Measurements from ENCODE around the gene LGR5.

LGR5 gene

DNA sequence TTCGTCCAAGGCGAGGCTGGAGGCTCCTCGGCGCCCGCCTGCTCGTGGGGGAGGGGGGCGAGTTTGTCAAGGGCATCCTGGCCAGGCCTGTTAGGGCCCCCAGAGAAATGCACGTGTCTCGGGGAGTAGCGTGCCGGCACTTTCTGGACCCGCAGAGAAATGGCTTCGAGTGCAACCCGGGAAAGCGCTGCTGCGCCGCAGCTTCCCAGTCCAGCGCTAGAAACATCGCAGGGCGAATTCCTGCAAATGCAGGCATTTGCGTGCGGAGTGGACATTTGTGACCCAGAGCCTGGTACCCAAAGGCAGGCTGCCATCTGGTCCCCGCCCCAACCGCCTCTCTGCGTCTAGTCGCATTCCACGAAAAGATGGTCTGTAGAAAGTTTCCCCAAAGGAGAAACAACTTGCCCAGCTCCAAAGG lies 756 bp downstream of the LGR5 start:
- no peak for DNase-seq

DNA sequence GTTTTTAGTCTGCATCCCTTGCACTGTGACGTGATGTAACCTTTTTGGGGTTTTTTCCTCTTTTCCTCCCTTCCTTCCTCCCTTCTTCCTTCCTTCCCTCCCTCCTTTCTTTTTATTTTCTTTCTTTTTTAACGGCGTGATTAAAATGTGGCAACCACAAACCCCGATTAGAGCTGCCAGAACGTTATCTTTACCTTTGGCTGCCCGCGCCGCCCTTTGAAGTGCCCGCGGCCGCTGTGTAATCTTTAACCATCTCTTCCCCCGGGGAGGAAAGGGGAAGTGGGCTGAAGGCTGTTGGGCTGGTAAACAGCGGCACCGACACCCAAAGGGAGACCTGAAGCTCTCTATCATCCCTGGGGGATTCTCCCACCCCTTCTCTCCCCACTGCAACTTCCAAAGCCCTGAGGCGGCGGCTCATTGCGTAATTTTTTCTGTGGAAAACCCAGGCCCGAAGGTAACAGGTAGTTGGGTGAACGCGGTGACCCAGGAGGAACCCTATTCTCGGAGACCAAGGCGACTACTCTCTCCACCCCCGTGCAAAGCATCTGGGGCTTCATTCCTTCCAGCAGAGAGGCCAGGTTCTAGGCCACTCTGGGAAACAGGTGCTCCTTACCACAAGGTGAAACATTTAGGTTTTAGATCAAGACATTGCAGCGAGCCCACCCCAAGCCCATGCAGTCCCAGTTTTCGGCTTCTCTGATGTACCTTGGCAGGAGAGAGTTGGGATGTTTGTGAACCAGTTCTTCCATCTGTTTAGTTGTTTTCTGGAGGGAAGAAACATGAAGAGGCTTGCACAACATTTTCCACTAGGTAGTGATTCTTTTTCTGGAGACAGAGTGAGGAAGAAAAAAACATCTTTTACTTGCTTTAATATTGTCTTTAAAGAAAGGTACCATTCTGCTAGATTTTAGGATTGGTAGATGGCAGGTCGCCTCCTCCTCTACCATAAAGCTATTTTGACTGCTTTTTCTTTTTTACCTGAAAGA lies 1.5 kb downstream of the LGR5 start:
- no peak for DNase-seq

DNA sequence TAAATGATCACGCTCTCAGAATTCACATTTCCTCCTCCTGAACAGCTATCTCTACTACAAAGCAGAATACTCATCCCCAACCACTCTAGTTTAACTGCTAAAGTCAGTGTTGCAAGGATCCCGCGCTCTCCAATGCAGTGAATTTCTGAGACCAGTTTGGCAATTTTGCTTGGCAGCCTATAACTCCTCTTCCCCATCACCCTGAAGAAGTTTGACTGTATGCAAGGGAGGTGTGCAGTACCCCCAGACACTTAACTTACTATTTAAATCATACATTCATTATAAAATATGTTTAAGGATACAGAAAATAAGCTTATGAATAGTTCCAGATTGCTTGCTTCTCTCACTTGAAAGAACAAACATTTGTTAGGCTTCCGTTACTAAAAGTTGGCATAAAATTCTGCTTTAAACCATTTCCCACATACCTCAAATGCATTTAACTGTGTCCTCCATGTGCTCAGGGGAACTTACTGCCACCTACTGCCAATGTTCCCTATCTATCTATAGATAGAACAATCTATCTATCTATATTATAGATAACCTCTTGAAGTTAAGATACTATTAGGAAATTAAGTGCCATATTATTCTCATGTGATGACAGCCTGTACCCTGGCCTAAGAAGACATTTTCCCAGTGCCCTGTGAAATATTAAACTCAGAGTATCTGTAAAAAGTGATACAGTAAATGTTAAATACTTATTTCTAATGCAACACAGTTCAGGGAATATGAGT lies 2.4 kb downstream of the LGR5 start:
- no peak for DNase-seq

DNA sequence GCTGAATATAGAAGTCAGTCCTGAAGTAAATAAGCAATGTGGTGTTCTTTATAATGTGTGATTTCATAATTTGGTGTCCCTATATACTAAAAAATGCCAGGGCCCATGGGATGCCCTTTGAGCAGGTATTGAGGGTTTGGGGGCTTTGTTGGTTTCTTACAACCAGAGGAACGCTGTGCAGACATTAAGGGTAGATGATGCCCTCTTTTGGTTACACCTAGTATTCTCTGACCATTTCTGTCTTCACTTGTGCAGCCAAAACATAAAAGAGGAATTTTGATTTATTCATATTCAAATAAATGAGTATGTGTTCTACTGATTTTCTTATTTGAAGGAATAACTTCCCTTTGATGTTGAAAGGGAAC lies 3.0 kb downstream of the LGR5 start:
- DNase-seq = no peak

DNA sequence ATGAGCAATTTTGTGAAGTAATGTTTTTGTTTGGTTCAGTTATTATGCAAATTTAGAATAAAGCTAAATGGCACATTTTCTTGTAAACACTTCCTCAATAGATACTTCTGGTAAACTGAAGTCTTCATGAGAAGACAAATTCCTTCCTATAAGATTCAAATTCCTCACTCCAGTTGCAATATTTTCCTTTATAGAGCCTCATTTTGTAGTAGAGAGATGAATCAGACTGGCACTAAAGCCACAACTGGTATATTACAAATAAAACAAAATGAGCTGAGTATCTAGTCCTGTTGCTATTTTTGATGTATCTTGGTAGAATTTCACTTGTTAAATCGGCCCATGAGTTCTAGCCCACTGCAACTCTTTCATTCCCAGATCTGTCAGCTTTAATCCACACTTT lies 5.5 kb downstream of the LGR5 start:
- no peak for DNase-seq

DNA sequence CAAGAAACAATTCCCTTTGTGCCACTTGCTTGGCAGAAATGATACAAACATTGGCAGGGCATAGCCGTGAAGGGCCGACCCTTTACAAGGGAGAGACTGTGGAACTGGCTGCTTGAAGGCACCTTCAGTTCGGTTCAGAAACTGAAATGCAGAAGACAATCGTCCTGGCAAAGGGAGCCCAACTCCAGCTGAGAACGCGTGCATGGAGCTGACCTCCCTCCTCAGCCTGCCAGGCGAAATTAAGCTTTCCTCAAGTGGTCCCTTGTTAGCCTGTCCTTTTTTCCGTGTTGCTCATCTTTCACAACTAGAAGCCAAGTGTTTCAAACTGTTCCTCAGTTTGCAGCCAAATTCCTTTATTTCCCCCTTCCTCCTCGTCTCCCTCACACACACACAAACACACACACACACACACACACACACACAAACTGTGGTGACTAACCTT lies 8.1 kb downstream of the LGR5 start:
- no peak for DNase-seq

DNA sequence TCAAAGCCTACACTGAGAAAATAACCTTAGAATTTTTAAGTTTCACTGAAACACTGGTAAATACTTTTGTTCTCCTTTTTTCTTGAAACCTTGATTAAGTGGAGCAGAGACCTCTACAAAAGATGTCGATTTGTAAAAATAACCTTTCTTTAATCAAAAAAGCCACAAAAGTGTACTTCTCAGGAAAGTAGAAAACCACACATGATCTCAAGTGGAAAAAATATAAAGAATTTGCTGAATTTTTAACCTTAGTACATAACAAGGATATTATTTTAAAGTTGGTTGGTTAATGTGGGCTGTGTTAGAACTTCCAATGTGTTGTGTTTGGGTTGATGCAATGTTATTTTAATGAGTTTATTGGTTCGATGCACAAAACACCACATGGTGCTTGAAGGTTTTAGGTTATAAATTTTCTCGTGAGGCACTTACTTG lies 8.6 kb downstream of the LGR5 start:
- no peak for DNase-seq

DNA sequence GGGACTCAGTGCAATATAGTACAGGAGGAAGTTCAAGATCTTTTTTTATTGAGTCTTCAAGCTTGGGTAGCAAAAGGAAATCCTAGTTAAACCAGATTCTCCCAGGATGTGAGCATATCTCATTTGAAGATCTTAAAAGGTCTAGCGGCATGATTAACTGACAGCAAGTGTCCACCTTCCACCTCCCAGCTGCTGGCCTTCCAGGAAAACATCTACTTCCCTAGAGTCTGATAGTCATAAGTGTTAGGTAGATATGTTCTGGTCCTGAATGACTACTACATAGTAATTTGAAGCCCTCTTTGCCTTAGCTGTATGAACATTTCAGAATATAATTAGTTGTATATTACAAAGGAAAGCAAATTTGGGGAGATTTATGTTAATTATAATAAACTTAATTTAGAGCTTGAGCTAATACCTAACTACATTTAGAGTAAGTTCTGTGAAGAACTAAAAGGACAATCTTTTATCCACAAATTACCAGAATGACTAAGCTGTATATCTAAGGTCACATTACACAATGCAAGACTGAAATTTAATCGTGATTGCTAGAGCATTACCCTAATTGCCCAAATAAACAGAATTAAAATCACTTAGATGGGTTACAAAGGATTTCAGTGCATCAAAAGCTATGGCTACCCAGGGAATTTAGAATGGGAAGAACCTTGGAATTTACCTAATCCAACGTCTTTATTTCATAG lies 9.9 kb downstream of the LGR5 start:
- no peak for DNase-seq

DNA sequence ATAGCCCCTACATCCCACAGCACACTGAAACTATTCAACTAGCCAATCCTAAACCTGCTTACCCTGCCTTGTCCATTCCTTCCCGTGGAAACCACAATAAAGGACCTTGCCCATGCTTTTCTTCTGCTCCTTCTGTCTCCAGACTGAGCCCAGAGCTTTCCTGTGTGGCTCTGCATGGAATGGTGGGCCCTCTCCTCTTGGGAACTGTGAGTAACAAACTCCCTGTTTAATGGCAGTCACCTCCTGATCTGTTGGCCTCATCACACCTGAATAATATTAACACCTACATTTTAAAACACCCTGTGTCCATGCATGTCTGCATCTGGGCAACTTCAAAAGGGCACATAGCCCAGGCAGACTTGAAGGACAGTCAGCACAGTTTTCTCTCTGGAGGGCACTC lies 12.4 kb downstream of the LGR5 start:
- DNase-seq = no peak

DNA sequence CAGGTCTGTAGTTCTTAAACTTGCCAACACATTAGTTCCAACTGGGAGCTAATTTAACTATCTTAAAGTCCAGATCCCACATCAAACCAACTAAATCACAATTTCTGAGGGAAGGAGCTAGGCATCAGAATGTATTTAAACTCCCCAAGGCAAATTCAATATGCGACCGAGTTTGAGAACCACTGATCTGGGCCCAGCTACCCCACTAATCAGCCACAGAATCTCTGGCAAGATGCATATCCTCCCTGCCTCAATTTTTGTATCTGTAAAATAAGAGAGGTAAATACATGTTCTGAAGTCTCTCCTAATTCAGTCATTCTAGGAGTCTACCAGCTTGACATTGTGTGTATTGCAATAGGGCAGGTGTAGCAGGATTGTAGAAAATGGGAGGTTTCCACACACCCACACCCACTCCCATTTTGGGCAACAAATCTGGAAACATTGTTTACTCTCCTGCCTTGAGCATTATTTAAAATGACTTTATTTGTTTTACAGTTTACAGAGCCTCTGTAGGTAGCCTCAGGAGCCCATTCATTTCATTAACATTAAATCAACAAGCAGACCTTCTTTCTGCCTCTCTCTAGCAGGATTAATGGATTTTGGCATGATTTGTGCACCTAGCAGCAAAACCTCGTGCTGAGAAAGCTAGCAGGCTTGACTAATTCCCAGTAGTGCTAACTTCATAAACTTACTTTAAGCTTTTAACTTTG lies 15.6 kb downstream of the LGR5 start:
- no peak for DNase-seq

DNA sequence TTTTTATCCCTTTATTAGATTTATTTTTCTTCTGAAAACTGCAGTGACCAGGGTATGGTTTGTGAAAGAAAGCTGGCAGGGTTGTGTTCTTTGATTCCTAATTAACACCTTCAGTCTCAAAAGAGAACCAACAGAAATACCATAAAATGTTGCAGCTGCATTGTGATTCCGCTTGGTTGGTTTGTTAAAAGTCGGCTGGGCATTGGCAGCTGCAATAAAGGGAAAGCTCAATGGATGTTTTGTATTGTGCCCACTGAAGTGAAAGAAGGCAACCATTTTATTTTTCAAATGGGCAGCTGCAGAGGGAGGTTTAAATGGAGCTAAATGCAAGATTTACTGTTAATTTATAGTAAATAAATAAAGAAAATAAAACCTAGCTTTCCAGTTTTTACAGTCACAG lies 16.7 kb downstream of the LGR5 start:
- DNase-seq = no peak

DNA sequence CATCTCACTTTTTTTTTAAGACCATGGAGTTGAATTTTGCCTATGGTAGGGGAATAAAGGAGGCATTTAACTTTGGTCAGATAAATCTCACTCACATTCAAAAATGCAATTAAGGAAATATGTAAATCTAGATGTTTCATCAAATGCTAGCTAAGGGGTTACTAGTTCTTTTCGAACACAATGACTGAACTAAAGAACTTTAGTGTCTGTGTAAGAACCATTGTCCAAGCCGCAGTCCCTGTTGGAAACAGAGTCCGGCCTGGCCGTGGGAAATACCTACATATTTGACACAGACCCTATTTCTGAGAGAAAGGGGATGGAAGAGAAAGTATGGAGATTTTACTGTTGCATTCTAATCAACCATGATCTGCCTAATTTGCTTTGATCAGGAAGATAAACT lies 17.4 kb downstream of the LGR5 start:
- DNase-seq = no peak

DNA sequence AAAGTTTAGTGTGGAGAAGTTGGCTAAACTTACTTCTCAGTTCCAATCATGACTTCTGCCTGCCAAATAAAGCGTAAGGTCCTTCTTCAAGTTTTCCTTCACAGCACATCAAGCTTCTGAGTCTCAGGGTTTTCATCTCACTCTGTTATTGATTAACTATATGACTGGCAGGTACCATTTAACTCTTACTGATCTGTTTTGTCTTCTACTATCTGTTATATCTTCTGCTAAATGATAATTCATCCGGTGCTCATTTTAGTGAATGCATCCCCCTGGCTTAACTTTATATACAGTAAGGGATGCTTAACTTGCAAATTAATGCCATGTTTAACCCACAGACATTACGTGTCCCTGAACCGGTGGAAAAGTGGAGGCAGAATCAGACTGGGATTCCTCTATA lies 20.7 kb downstream of the LGR5 start:
- DNase-seq = no peak

DNA sequence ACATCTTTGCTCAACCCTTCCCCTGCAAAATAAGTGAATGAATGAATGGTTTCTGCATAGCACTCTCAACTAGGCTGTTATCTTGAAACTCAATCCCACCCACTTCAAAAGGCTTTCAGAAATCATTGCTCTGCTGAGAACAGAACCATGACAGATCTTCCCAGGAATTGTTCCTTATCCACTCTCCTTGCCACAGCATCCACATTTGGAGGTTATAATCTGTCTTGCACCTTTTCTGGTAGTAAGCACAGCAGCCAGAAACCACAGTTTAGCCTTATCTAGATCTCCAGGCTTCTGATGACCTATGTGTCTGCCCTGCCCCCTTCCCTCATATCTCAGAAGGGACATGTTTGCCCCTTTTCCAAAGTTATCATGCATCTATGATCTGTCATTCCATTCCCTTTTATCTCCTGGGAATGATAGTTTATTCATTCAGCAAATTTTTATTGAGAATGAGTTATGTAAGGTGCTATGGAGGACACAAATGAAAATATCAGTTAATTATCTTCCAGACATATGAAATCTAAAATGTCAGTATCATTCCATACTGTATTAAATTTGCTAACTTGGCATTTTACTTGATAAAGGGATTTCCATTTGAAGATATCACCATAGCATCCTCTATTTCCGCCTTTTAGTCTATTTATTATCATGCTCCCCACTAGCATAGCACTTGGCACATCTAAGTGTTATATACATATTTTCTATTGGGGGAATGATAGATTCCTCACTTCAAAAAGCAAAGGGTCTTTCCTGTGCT lies 21.4 kb downstream of the LGR5 start:
- no peak for DNase-seq

DNA sequence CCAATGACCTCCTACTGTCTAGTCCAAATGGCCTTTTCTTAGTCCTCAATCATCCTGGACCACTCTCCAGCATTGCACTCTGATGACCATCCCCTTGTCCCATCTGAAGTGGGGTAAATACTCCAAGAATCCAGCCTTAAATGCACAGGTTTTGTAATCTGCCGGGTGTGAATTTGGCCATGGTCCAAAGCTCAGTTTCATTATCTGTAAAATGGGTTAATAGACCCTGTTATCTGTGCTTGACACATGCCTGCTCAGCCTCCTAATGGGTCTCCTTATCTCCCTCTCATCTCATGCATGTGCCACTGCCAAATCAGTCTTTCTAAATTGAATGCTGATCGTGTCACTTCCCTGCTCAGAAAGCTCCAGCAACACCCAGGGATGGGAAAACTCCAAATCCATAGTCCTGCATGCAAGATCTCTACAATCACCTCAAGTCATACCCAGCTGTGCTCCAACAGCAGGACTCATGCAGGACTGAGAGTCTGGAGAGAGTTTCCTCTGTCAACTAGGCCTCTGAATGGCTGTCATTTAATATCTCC lies 22.3 kb downstream of the LGR5 start:
- no peak for DNase-seq

DNA sequence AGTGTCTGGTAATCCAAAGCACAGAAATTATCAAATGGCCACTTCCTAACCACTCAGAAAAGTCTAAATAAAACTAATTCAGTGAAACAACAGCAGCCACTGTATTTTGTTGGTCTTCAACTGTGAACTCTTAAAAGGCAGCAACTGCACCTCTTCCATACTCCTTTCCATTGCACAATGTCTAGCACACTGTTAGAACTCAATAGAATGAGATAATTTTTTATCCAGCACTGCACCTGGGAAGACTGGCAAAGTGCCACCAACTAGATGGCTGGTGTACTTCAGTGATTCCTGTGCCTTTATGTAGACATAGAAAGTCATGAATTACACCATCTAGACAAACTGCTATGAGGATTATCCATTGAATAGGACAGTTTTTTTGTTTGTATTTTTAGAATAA lies 26.2 kb downstream of the LGR5 start:
- DNase-seq = no peak

DNA sequence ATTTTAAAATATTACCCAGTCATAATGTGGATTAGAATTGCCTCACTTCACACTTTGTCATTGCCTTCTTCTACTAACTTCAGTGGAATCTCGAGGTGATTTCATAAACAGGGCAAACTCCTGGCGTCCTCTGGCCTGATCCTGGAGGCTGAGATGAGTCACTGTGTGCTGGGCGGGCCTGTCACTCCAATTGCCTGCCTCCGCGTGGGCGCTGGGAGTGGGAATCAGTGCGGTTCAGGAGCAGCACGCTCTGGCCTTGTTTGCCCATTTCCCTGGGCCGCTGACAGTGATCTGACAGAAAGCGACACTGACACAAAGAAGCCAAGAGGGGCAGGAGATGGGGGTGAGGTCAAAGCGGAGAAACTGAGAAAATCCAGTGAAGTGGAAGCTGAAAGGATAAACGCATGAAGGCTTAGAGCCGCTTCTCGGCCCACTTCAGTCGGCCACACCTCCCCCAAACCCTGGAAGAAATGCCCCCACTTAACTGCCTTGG lies 29.7 kb downstream of the LGR5 start:
- DNase-seq = no peak

DNA sequence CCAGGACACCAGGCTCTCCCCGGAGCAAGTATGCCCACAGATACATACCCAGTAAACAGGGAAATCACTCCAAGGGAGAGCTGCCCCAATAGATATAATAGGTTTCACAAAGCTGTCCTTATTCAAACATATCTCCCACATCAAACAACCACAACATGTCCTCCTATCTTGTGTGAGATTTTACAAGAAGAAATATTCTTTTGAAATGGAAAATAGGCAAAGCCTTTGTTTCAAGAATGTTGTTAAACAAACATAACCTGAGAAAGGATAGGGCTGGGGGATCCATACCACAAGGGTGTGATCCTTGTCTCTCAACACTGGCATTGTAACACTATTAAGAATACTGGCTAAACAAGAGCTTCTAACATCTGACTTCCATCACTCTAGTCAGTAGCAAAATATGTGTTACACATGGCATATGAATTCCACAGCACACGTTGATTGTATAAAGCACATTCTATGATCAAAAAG lies 32.9 kb downstream of the LGR5 start:
- no peak for DNase-seq

DNA sequence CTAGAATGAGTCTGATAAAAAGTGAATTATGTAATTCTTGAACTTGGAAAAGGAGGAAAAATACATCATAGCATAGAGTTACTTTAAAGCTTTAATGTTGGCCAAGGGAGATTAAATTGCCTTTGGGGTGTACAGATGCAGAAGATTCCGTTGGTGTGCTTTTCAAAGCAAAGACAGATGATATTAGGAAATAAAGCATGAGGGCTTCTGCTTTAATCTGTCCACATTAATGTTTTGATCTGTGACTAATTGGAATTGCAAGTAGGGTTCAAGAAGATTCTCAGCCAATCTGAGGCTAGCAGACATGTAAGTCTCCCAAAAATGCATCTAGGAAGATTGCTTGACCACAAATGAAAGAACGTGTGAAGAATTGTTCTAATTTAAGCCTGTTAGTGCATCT lies 35.2 kb downstream of the LGR5 start:
- no peak for DNase-seq

DNA sequence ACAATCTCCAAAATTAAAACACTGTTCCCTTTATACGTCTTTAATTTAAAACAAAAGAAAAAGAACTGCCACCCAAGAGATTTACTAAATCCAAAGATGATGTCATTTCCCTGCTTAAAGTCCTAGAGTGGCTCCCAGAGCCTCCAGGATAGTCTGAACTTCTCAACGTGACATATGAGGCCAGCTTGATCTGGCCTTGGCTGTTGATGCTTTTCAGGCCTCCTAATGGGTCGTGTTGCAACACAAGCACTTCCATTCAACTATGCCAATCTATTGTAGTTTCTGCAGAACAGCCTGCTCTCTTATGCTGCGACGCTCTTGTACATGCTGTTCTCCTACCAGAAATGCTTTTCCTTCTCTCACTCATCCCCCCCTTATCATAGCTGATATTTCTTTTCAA lies 35.7 kb downstream of the LGR5 start:
- no peak for DNase-seq

DNA sequence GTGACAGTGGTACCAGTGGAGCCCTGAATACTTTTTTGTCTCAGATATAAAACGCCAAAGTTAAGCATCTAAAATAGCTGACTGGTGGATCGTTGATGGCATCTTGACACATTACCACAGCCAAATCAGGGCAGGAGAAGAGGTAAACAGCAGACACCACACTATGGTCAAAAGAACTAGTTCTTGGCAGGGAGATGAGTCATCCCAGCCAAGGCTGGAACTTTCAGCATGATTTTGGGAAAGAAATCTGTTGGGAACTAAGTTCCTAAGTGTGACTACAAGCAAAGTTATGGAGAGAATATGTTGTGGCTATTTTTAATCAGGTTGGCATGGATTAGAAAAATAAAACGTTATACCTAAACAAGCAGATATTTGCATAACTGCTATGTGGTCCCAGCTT lies 36.9 kb downstream of the LGR5 start:
- no peak for DNase-seq
